CD4-positive, alpha-beta T cell treated with Interleukin-2 at 100 ng/mL for 4 hours (primary cell): ENCODE measurements around the gene TMEM135.
"Not testable (repeated sequence)": the region's sequence is repeated elsewhere in the genome, so short reads cannot be mapped to it uniquely, and the experiment has no call there.

Experiments
- DNase-seq: peaks from one replicate; pipeline ENCODE4 v3.0.0-alpha.2; 2020; ENCODE audit warnings: low spot score

Gene TMEM135

DNA sequence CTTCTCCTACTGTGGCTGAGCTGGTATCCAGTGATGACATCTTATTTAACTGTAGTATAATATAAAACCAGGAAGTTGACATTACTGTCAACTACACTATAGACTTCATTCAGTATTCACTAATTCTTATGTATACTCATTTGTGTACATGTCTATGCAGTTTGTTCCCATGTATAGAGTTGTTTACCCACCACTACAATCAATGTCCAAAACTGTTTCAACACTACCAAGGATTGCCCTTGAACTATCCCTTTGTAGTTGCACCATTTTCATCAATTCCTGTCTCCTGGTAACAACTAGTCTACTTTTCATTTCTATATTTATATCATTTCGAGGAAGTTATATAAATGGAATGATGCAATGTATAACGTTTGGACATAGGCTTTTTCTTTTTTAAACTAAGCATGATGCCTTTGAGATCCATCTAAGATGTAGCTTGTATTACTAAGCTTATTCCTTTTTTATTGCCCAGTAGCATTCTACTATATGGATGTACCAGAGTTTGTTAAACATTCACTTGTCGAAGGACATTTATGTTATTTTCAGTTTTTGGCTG is 39.2 kb downstream of the TMEM135 start:
- no peak for DNase-seq

DNA sequence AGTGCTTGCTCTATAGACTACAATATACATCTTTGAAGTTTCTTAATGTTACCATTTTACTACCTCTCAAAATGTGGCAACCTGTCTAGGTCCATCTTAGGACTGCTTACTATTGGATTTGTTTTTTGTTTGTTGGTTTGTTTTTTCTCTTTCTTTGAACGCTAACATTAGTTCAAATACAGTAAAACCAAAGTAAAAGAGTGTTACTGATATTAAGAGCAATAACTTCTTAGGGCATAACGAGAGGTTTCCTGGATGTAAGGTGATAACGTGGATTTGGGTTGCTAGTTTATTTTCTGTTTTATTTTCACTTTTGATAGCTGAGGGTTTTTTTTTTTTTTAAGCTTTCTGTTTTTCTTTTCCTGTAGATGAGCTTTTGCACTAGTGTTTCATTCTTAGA is 43.6 kb downstream of the TMEM135 start:
- peak; percentile 13 for DNase-seq

DNA sequence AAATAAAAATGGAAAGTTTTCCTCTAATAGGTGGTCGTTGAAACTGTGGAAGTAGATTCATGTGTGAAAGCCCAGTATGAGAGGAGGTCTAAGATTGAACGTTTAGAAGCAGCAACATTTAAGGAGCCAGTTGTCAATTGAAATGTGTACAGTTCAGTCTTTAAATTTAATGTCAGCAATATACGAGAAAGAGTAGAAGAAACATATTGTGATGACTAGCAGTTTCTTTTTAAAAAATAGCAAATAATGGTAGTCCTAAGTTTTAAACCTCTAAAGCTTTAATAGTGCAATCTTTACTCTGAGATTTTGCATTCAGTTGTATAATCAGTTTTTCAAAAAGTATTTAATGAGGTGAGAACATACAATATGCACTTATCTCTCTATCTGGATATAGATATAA is 44.9 kb downstream of the TMEM135 start:
- DNase-seq: no peak

DNA sequence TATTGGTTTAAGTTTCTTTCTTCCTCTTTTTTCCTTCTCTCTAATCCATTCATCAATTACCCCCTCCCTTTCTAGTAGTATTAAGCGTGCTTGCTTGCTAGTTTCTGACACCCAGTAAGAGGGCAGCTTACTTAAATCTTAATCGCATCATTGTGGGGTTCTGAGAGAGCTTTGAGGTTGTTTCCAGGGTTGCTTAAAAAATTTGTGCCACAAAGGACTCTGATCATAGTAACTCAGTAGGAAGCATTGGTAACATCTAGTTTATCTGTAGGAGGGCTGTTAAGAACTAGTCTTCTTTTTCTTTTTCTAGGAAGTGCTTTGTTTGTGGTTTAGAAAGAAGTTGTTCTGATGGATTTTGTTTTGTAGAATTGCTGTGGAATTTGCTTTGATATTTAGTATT is 45.3 kb downstream of the TMEM135 start:
- DNase-seq: no peak

DNA sequence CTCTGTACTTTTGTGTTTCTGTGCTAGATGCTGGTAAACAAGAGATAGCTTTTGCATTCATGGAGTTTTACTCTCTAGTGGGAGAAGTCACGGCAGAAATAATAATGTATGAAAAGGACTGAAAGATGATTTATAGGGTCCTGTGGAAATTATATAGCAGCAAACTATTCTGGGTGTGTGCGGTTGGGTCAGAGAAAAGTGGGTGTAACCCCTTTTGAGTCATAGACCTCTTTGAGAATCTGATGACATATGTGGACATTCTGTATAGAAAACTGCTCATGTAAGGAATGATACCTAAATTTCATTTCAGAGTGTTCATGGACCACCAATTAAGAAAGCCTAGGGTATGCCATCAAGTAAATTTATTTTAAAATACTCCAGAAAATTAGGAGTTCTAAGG is 54.4 kb downstream of the TMEM135 start:
- DNase-seq: no peak

DNA sequence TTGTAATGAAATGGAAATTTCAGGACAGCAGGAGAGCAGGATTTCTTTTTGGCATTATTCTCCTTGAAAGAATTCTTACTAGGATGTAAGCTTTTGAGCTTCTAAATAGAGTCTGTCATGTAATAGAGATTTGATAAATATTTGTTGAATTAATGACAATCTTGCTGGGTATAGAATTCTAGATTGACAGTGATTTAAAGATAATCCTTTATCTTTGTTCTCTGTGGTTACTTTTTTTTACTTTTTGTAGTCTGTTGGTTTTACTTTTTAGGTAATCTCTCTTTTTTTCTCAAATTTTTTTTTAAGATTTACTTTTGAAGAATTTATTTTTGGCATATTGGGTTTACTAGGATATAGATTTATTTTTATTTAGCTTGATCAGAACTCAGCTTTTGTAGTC is 54.8 kb downstream of the TMEM135 start:
- no peak for DNase-seq

DNA sequence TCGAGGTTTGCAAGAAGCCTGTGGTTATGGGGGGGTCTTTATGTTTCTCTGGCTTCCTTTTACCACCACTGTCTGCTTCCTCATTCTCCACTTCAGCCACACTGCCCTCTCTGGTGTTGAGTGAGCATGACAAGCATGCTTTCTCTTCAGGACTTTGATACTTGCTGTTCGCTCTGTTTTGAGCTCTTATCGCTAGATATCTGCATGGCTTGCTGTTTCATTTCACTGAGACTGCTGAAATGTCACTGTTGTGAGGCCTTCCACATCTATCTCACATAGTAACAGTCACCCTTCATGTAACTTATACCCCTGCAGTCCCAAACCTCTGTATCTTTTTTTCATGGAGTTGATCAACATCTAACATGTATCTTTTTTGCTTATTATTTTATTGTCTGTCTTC is 59.8 kb downstream of the TMEM135 start:
- DNase-seq: peak; percentile 49

DNA sequence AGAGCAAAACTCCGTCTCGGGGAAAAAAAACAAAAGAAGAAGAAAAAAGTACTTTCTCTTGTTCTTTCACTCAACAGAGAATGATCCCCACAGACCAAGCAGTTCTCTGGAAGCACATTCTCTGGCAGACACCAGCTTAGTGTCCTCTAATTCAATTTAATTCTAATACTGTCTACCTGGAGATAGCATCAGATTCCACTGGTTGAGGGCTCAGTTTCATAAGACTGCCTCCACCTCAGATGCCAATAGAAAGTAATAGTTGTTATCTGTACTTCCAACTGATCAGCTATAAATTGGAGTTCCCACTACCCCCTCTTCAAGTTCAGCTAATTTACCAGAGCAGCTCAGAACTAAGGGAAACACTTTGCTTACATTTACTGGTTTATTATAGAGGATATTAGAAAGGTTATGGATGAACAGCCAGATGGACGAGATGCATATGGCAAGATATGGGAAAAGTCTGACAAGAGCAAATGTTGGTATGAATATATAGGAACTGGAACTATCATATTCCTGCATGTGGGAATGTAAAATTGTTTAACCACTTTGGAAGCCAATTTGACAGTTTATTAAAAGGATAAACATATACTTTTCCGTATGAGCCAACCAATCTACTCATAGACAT is 64.3 kb downstream of the TMEM135 start:
- no peak for DNase-seq

DNA sequence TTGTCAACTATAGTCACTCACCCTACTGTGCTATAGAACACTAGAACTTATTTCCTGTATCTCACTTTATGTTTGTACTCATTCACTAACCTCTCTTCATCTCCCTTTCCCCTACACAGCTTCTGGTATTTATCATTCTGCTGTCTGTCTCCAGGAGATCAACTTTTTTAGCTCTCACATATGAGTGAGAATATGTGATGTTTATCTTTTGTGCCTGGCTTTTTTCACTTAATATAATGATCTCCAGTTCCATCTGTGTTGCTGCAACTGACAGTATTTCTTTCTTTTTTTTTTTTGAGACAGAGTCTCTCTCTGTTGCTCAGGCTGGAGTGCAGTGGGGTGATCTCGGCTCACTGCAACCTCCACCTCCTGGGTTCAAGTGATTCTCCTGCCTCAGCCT is 68.1 kb downstream of the TMEM135 start:
- DNase-seq: not testable (repeated sequence)

DNA sequence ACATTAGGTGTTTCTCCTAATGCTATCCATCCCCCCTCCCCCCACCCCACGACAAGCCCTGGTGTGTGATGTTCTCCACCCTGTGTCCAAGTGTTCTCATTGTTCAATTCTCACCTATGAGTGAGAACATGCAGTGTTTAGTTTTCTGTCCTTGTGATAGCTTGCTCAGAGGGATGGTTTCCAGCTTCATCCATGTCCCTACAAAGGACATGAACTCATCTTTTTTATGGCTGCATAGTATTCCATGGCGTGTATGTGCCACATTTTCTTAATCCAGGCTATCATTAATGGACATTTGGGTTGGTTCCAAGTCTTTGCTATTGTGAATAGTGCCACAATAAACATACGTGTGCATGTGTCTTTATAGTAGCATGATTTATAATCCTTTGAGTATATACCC is 69.6 kb downstream of the TMEM135 start:
- DNase-seq: not testable (repeated sequence)

DNA sequence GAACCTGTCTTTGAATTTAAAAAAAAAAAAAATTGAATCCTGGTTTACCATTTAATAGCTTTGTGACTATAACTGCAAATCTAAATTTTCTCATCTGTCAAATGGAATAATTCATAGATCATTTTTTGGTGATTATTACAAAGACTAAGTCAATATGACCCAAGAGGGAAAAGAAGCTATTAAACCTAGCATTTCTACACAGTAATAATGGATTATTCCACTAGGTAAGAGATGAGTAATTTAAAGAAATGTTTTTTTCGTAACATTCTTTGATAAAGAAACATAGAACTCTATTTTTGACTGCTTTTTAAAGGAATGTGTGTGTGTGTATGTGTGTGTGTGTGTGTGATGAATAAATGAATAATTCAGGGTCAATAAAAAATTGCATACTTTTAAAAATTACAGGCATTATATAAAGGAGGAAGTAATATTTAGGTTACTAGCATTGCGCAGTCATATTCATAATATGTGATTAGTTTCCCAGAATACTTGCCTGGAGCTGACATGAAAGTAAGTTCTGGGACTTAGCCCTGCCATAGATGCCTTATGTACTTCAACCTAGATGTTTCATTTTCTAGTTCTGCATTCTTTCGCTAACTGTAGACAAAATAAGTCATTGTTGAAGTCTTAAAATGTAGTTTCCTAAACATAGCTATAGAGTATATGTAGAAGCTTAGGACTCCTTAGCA is 72.9 kb downstream of the TMEM135 start:
- DNase-seq: no peak

DNA sequence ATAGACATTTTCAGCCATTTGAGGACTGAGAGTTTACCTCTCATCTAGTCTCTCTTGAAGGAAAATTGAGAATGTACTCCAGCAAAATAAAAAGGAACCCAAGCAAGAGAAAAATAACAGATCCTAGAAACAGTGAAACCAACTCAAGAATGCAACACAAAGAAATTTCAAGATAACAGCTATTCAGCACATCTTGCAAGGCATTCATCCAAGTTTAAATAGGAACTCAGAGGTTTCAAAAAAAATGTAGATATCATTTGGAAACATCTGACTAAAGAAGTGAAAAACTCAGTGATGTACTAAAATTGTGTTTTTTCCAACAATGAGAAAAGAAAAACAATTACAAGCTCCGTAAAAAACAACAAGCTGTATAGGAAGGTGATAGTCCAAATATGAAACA is 76.4 kb downstream of the TMEM135 start:
- no peak for DNase-seq

DNA sequence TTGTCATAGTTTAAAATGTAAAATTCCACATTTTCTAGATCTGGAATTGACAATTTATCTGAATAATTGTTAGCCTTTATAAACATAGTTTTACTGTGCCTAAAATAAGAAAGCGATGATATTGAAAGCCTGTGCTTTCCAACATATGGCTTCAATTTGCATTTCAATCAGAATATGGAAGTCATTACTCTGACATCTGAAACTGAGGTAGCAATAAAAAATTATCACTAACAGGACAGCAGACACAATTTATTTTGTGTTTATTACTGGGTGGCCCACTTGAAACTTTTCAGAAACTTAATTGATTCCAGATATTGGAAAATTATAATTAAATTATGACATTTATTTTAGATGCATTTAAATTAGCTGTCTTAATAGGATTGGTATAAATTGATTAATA is 78.5 kb downstream of the TMEM135 start:
- DNase-seq: no peak

DNA sequence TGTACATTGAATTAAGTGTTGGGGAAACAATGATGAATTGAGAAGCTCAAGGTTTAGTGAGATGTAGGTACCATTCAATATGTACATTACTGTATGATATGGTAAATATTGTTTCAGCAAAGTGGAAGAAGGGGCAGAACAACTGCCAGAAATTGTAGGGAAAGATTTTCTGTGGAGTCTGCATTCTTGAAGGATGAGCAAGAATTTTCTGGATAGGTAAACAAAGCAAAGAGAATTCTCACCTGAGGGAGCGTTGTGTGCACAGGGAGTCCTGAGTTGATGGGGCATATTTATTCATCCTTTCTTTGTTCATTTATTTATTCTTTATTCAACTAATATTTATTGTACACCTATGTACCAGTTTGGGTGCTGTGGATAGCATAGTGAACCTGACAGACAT is 83.2 kb downstream of the TMEM135 start:
- no peak for DNase-seq

DNA sequence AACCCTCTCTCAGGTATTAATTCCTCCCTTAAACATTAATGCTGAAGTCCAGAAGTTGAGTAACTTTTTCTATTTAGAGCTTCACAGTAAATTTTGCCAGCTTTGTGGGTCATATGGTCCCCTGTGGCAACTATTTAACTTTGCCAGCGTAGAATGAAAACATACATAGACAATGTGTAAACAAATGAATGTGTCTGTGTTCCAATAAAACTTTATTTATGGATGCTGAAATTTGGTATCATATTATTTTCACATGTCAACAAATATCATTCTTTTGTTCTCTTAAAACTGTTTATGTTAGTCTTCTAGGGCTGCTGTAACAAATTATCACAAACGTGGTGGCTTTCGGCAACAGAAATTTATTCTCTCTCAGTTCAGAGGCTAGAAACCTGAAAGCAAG is 85.1 kb downstream of the TMEM135 start:
- DNase-seq: no peak

DNA sequence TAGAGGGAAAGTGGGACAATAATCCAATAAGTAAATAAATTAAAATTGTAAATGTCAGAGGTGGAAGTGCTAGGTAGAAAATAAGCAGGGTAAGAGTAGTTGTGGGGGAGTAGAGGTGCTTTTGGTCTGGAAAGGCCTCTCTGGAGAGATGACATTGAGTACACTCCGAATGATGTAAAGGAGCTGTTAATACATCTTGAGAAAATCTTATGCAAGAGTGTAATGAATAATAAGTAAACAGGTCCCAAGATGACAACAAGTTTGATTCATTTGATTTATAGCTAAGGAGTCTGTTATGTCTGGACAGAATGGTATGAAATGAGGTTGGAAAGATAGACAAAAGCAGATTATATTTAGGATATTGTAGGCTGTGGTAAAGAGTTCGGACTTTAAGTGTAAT is 87.5 kb downstream of the TMEM135 start:
- no peak for DNase-seq

DNA sequence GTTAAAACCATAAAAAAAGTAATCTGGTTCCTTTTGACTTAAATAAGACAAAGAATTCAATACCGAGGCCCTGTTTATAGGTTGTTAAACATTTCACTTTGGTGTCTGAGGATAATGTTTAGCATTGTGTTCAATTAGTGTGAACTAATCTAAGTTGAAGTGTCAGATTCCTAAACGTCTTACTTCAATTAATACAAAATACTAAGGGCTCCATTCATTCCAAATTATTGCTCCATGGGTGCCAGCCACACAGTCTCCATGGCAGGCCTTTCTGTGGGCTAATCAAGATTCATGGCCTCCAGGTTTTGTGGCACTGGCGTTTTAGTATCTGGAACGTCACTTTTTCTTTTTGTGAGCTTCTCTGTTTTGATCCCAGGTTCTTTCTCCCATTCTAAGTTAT is 89.4 kb downstream of the TMEM135 start:
- no peak for DNase-seq

DNA sequence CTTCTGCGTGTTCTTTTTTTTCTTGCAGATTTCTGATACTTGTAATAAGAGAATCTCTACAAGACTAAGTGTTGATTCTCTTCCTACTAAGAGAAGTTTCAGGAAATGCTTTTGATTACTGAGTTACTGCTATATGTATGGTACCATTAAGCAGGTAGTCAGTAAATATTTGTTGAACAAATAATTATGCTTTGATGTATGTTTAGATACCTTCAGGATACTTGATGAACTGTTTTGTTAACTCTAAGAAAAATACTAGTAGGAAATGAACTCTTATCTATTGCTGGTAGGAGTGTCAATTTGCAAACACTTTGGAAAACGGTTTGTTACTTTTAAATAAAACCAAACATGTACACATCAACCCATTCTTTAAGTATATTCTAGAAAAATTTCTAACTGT is 90.6 kb downstream of the TMEM135 start:
- no peak for DNase-seq

DNA sequence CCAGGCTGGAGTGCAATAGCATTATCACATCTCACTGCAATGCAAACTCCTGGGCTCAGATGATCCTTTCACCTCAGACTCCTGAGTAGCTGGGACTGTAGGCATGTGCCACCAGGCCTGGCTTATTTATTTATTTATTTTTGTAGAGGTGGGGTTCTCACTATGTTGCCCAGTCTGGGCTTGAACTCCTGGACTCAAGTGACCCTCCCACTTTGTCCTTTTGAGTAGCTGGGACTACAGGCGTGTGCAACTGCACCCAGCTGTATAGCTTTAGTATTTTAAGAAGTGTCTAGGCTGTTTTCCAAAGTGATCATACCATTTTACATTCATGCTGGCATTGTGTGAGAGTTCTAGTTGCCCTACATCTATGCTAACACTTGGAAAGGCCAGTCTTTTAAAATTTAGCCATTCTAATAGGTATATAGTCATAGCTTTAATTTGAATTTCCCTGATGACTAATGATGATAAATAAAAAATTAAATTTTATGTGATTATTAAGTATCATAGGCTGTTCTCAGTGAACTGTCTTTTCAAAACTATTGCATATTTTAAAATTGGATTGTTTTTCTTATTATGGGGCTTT is 96.9 kb downstream of the TMEM135 start:
- no peak for DNase-seq

DNA sequence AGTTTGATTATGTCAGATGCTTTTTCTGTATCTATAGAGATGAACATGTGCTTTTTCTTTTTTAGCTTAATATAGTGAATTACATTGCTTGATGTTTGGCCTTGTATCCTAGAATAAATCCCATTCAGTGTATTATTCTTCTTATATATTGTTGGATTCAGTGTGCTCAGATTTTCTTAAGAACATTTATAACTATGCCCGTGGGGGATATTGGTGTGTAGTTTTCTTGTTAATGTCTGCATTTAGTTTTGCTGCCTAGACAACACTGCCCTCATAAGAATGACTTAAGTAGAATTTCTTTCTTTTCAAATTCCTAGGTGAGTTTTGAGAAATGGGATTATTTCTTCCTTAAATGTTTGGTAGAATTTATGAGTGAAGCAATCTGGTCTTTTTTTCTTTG is 98.5 kb downstream of the TMEM135 start:
- no peak for DNase-seq

DNA sequence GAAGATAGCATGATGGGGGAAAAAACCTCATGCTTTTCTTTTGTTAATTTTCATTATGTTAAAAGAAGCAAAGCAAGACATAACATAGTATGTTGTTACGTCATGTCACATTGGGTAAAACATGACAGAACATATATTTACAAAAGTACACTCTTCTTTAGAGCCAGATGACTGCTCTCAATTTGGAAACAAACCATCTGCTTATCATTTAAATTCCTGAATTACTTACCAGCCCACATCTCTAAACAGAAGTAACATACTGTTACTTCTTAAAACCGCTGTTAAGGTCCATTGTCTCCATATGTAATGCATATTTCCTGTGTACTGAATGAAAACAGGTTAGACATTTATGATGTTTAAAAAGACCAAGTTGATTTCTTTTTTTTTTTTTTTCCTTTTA is 100.0 kb downstream of the TMEM135 start:
- DNase-seq: no peak

DNA sequence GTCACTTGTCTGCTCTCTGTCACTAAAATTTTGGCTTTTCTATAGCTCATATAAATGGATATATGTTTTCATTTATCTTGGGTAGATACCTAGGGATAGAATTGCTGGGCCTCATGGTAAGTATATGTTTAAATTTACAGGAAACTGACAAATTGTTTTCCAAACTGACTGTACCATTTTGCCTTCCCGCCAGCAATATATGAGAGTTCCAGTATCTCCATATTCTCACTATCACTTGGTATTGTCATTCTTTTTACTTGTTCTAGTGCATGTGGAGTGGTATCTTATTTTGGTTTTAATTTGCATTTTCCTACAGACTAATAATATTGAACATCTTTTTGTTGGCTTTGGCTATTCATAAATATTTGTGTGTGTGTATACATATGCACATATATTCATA is 101.7 kb downstream of the TMEM135 start:
- DNase-seq: no peak

DNA sequence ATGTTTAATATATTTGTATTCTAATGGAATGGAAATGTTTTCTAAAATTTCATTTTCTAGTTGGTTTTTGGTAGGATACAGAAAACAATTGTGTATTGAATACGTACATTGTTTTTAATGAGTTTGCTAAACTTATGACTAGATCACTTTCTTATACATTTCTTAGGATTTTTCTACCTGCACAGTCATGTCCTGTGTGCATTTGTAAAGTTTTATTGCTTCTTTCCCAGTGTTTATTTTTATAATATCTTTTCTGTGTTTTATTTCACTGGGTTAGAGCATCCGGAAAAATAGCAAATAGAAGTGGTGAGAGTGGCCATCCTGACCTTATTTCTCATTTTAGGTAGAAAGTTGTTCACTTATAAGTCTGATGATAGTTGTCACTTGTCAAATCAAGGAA is 103.6 kb downstream of the TMEM135 start:
- no peak for DNase-seq
